Measurements from ENCODE around the gene UBP1.

The UBP1 gene

GRCh38 chr3:33398410-33398809 is 41.8 kb downstream of the UBP1 start:
- intact Hi-C loops (cut with DNase I; ENCODE audit: low total_unique reads) = no loop called here
- Histone ChIP-seq H3K36me3 (peaks cover 69 to 93% (median 80%) of the 10 kb centered on the region in 3 donors), H3K4me1 (no peaks in the 10 kb centered on the region), H3K9me3 (no peaks in the 10 kb centered on the region), H3K27me3 (no peaks in the 10 kb centered on the region), H3K4me3 (no peak overlapping the region), H3K27ac (no peak overlapping the region)
- no peak for DNase-seq
- no peak for TF ChIP-seq CTCF (IDR thresholded peaks at IDR 0.05)

GRCh38 chr3:33395900-33396299 is 44.3 kb downstream of the UBP1 start:
- peaks cover 0 to 25% (median 4%) of the 10 kb centered on the region in 4 donors for H3K4me1 ChIP-seq
- no peaks in the 10 kb centered on the region for H3K27me3 ChIP-seq
- H3K27ac ChIP-seq = no peak overlapping the region
- no peak overlapping the region for H3K4me3 ChIP-seq
- peaks cover 62 to 91% (median 70%) of the 10 kb centered on the region in 3 donors for H3K36me3 ChIP-seq
- TF ChIP-seq CTCF (IDR thresholded peaks at IDR 0.05) = no peak
- no peaks in the 10 kb centered on the region for H3K9me3 ChIP-seq
- DNase-seq = no peak
- intact Hi-C loops (cut with DNase I; ENCODE audit: low total_unique reads) = no loop called here

GRCh38 chr3:33394403-33395054 is 45.7 kb downstream of the UBP1 start:
- no peak for TF ChIP-seq CTCF (IDR thresholded peaks at IDR 0.05)
- no peaks in the 10 kb centered on the region for H3K9me3 ChIP-seq
- no peak overlapping the region for H3K4me3 ChIP-seq
- H3K36me3 ChIP-seq = peaks cover 54 to 89% (median 66%) of the 10 kb centered on the region in 3 donors
- intact Hi-C loops (cut with DNase I; ENCODE audit: low total_unique reads) = no loop called here
- peaks cover 0 to 35% (median 4%) of the 10 kb centered on the region in 4 donors for H3K4me1 ChIP-seq
- no peak overlapping the region for H3K27ac ChIP-seq
- no peaks in the 10 kb centered on the region for H3K27me3 ChIP-seq
- DNase-seq = no peak

- Histone ChIP-seq H3K4me1 (peaks cover 0 to 35% (median 4%) of the 10 kb centered on the region in 4 donors), H3K4me3 (no peak overlapping the region), H3K9me3 (no peaks in the 10 kb centered on the region), H3K27ac (peak overlapping the region; percentile 45 to 56), H3K36me3 (peaks cover 40 to 83% (median 62%) of the 10 kb centered on the region in 3 donors), H3K27me3 (no peaks in the 10 kb centered on the region)
- peak in 1 of 2 donors; percentile 34 for DNase-seq
- intact Hi-C loops (cut with DNase I; ENCODE audit: low total_unique reads) = no loop called here
- no peak for TF ChIP-seq CTCF (IDR thresholded peaks at IDR 0.05)
Measured at GRCh38 chr3:33392703-33393125, 47.5 kb downstream of the UBP1 start.

- H3K9me3 ChIP-seq = no peaks in the 10 kb centered on the region
- peaks cover 0 to 35% (median 4%) of the 10 kb centered on the region in 4 donors for H3K4me1 ChIP-seq
- intact Hi-C loops (cut with DNase I; ENCODE audit: low total_unique reads) = no loop called here
- no peak overlapping the region for H3K4me3 ChIP-seq
- H3K27ac ChIP-seq = peak overlapping the region; percentile 45 to 56
- peaks cover 45 to 83% (median 63%) of the 10 kb centered on the region in 3 donors for H3K36me3 ChIP-seq
- H3K27me3 ChIP-seq = no peaks in the 10 kb centered on the region
- TF ChIP-seq CTCF (IDR thresholded peaks at IDR 0.05) = no peak
- no peak for DNase-seq
Measured at GRCh38 chr3:33392144-33392543, 48.1 kb downstream of the UBP1 start.
